B cell (primary cell): ENCODE measurements around the gene MAML2. TPM values are rescaled to one million over a fixed set of nuclear protein-coding genes. Genes with fewer than 3 reads are reported as not detected.

ENCODE experiments used
- ATAC-seq: fragments of 200-7000 bp; cut with Tn5 transposase; one replicate; pipeline ENCODE4 v1.10.0; 2021; ENCODE audit warnings: low read depth, mild to moderate bottlenecking, moderate number of reproducible peaks, moderate library complexity
- CTCF ChIA-PET: fragments of 350-600 bp; sonication (Branson Sonifier 250); formaldehyde crosslinking; loops from one replicate; lab custom pipeline; 2021; ENCODE audit warnings: antibody characterized with exemption, inconsistent platforms; lab: Charles Lee
- POLR2A ChIA-PET: fragments of 350-600 bp; sonication (Branson Sonifier 250); formaldehyde crosslinking; loops from one replicate; lab custom pipeline; 2021; ENCODE audit warnings: antibody characterized with exemption; lab: Charles Lee
- DNase-seq: peaks from one replicate; pipeline ENCODE4 v3.0.0; 2013
- H2AFZ ChIP-seq: 2 replicates; pipeline ENCODE4 v1.6.1; 2012; ENCODE audit warnings: mild to moderate bottlenecking, low read depth, low read length; ENCODE audit not compliant: insufficient read depth, poor library complexity, severe bottlenecking
- H3K27ac ChIP-seq, 2 donors: 1 replicate in 1 of 2; 2 replicates in 1 of 2; pipeline ENCODE4 v1.5.1; 2012 to 2013; ENCODE audit warnings: low read length in 2 of 2, mild to moderate bottlenecking in 2 of 2, moderate library complexity in 1 of 2
- H3K27me3 ChIP-seq, 4 experiments: fragments of 200-600 bp in 1 of 4; sonication (generic) in 1 of 4; replicated peaks in 1 of 4; 1 replicate in 2 of 4; 2 replicates in 2 of 4; pipeline versions ENCODE4 v1.6.1 to v1.7.0; 2013 to 2016; ENCODE audit warnings: low read length in 3 of 4, mild to moderate bottlenecking in 2 of 4, mixed read lengths in 1 of 4, moderate library complexity in 1 of 4; ENCODE audit not compliant: insufficient read depth in 4 of 4, control insufficient read depth in 3 of 4; ENCODE audit errors: control extremely low read depth in 1 of 4
- H3K36me3 ChIP-seq, 2 experiments: replicated peaks in 1 of 2; 1 replicate in 1 of 2; 2 replicates in 1 of 2; pipeline versions ENCODE4 v1.6.1 to v1.7.1; 2013; ENCODE audit warnings: low read length in 1 of 2; ENCODE audit not compliant: insufficient read depth in 2 of 2, control insufficient read depth in 1 of 2; ENCODE audit errors: control extremely low read depth in 1 of 2, extremely low read depth in 1 of 2
- H3K4me1 ChIP-seq, 2 donors: fragments of 200-600 bp in 1 of 2; sonication (generic) in 1 of 2; 1 replicate in 1 of 2; 2 replicates in 1 of 2; pipeline versions ENCODE4 v1.5.1 to v1.6.1; 2013 to 2017; ENCODE audit warnings: low read length in 2 of 2; ENCODE audit not compliant: control insufficient read depth in 2 of 2, insufficient read depth in 2 of 2
- H3K4me2 ChIP-seq: replicated peaks from 2 replicates; pipeline ENCODE3; 2012; ENCODE audit warnings: mild to moderate bottlenecking, low read depth, low read length; ENCODE audit not compliant: poor library complexity, severe bottlenecking
- H3K4me3 ChIP-seq, 5 experiments: fragments of 200-600 bp in 1 of 5; sonication (generic) in 1 of 5; 1 replicate in 3 of 5; 2 replicates in 2 of 5; pipeline versions ENCODE4 v1.5.1 to v1.7.0; 2011 to 2016; ENCODE audit warnings: low read length in 4 of 5, mild to moderate bottlenecking in 4 of 5, low read depth in 2 of 5, control low read depth in 1 of 5, moderate library complexity in 1 of 5; ENCODE audit not compliant: insufficient read depth in 1 of 5; ENCODE audit errors: control extremely low read depth in 1 of 5, extremely low read depth in 1 of 5
- H3K79me2 ChIP-seq: fragments of 200-600 bp; sonication (generic); one replicate; pipeline ENCODE4 v1.6.0; 2016; ENCODE audit warnings: low read length; ENCODE audit not compliant: control insufficient read depth, insufficient read depth
- H3K9ac ChIP-seq: fragments of 200-600 bp; sonication (generic); 2 replicates; pipeline ENCODE4 v1.6.1; 2017; ENCODE audit warnings: mild to moderate bottlenecking, low read length, moderate library complexity
- H3K9me3 ChIP-seq, 3 donors: one replicate each; pipeline versions ENCODE4 v1.6.1 to v1.7.1; 2013; ENCODE audit warnings: low read length in 2 of 3; ENCODE audit not compliant: control insufficient read depth in 2 of 3, insufficient read depth in 1 of 3; ENCODE audit errors: control extremely low read depth in 1 of 3
- H4K20me1 ChIP-seq: 2 replicates; pipeline ENCODE4 v1.6.0; 2012; ENCODE audit warnings: mild to moderate bottlenecking, low read length; ENCODE audit not compliant: insufficient read depth, control insufficient read depth, poor library complexity, severe bottlenecking
- H3K27ac Mint-ChIP-seq: one replicate; pipeline ENCODE4 v1.8.0; 2021; ENCODE audit warnings: mixed read lengths
- H3K27me3 Mint-ChIP-seq: one replicate; pipeline ENCODE4 v1.8.0; 2021; ENCODE audit warnings: mixed read lengths
- H3K4me1 Mint-ChIP-seq: one replicate; pipeline ENCODE4 v1.8.0; 2021; ENCODE audit warnings: mixed read lengths
- H3K4me3 Mint-ChIP-seq: one replicate; pipeline ENCODE4 v1.8.0; 2021; ENCODE audit warnings: mixed read lengths
- H3K9me3 Mint-ChIP-seq: one replicate; pipeline ENCODE4 v1.8.0; 2022; ENCODE audit warnings: mixed read lengths; ENCODE audit not compliant: insufficient read depth
- CTCF ChIP-seq: fragments of 200-600 bp; IDR thresholded peaks from one replicate; pipeline ENCODE4 v1.8.0; 2022; ENCODE audit warnings: antibody characterized with exemption, mild to moderate bottlenecking
- EZH2 ChIP-seq: IDR thresholded peaks from 2 replicates; pipeline ENCODE4 v1.6.1; 2012; ENCODE audit warnings: borderline replicate concordance, low read depth, mild to moderate bottlenecking, moderate library complexity, low read length; ENCODE audit not compliant: insufficient read depth, poor library complexity, severe bottlenecking
- WGBS: methylation state at CpG from one replicate; pipeline ENCODE4 v1.1.5; 2013; ENCODE audit warnings: missing lambda C conversion rate; ENCODE audit not compliant: insufficient coverage; 5-methylcytosine and 5-hydroxymethylcytosine counted together
- intact Hi-C: fragments of 100-400 bp; cut with micrococcal nuclease; formaldehyde crosslinking; loops from one replicate; pipeline ENCODE4 v1.10.0; 2022
- polyA plus RNA-seq: library from polyadenylated mRNA; depleted of rRNA; stranded (reverse); fragments of >200 nt; gene quantifications from 2 replicates; pipeline ENCODE4 v1.2.3, GENCODE V29; 2012
- total RNA-seq, 2 donors: library from RNA; stranded (reverse); fragments of 120-200 nt in 1 of 2; gene quantifications; 1 replicate in 1 of 2; 2 replicates in 1 of 2; pipeline versions ENCODE4 v1.2.3 to v1.2.4, GENCODE V29; 2013 to 2022

MAML2 gene
- total and polyA plus RNA-seq, 2 donors (not counting 1 experiment from before 2014, with no cell fraction given) = 10.7 to 26.4 TPM

GRCh38 chr11:96154802-96155520 is 188.0 kb downstream of the MAML2 start:
- Mint-ChIP-seq H3K4me3 (no peak overlapping the region), H3K9me3 (no peaks in the 10 kb centered on the region), H3K27ac (no peak overlapping the region), H3K27me3 (no peaks in the 10 kb centered on the region), H3K4me1 (peaks cover 37% of the 10 kb centered on the region)
- intact Hi-C loops = no loop called here
- POLR2A ChIA-PET = no interaction called here
- no peaks in the 10 kb centered on the region for H3K27me3 ChIP-seq
- H3K27ac ChIP-seq = no peak overlapping the region
- no peak for DNase-seq
- no peaks in the 10 kb centered on the region for H3K9me3 ChIP-seq
- no peak overlapping the region for H3K4me3 ChIP-seq
- H2AFZ ChIP-seq = no peak overlapping the region
- TF ChIP-seq EZH2 (no peak), CTCF (no peak)
- H3K4me1 ChIP-seq = peaks cover 14 to 18% of the 10 kb centered on the region in 2 donors
- no peak overlapping the region for H3K4me2 ChIP-seq
- peaks cover 14% of the 10 kb centered on the region for H3K79me2 ChIP-seq
- peaks cover 0 to 3% of the 10 kb centered on the region in 2 experiments for H3K36me3 ChIP-seq
- no peak for ATAC-seq
- H4K20me1 ChIP-seq = no peaks in the 10 kb centered on the region
- no peak overlapping the region for H3K9ac ChIP-seq
- WGBS = 100% methylated on average over 4 of the region's 7 CpGs
- CTCF ChIA-PET = interaction anchor here (1.1 to 1.4 kb wide), 2 partner anchors 99 to 188 kb away, joined by 4 to 7 read pairs; partner anchors contain the start of gene MAML2

- DNase-seq (no peak), ATAC-seq (no peak)
- H3K79me2 ChIP-seq = peaks cover 14% of the 10 kb centered on the region
- no peak overlapping the region for H2AFZ ChIP-seq
- H3K36me3 ChIP-seq = peaks cover 0 to 6% of the 10 kb centered on the region in 2 experiments
- Mint-ChIP-seq H3K4me3 (no peak overlapping the region), H3K27me3 (no peaks in the 10 kb centered on the region), H3K9me3 (no peaks in the 10 kb centered on the region), H3K27ac (no peak overlapping the region), H3K4me1 (peaks cover 29% of the 10 kb centered on the region)
- H3K27ac ChIP-seq = no peak overlapping the region
- intact Hi-C loops = no loop called here
- H3K4me2 ChIP-seq = no peak overlapping the region
- TF ChIP-seq CTCF = no peak
- no peak overlapping the region for H3K9ac ChIP-seq
- ChIA-PET CTCF (interaction anchor here (2.2 kb wide), 1 partner anchor 190 kb away, joined by 10 read pairs; the partner anchor contains the start of gene MAML2), POLR2A (no interaction called here)
- H3K4me1 ChIP-seq = peaks cover 14 to 18% of the 10 kb centered on the region in 2 donors
- no peaks in the 10 kb centered on the region for H4K20me1 ChIP-seq
- WGBS = 100% methylated on average over 1 of the region's 1 CpG
- H3K27me3 ChIP-seq = no peaks in the 10 kb centered on the region
- H3K4me3 ChIP-seq = no peak overlapping the region
- no peaks in the 10 kb centered on the region for H3K9me3 ChIP-seq
Measured at GRCh38 chr11:96152623-96153022, 190.4 kb downstream of the MAML2 start.
